CD4-positive, alpha-beta T cell treated with Interleukin-17A for 1 hour (primary cell): ENCODE data around the gene MTPN.

Experiments used
- DNase-seq: peaks from one replicate; pipeline ENCODE4 v3.0.0-alpha.2; 2020

MTPN gene

GRCh38 chr7:135878284-135878683 lies 98.9 kb downstream of the MTPN start:
- no peak for DNase-seq

- no peak for DNase-seq
These were observed 99.4 kb downstream of the MTPN start for GRCh38 chr7:135877805-135878204.
